GM12878 (cell line): ENCODE measurements around the gene CCDC138. TPM values are rescaled to one million over a fixed set of nuclear protein-coding genes. Genes with fewer than 3 reads are reported as not detected.

Source experiments
- ATAC-seq: fragments of 200-7000 bp; cut with Tn5 transposase; 3 replicates; pipeline ENCODE4 v1.9.1; 2020; ENCODE audit warnings: mild to moderate bottlenecking, moderate library complexity
- BruUV-seq: library from RNA; stranded (reverse); fragments of 400-500 nt; replicated peaks from 2 replicates; lab custom pipeline; 2021; lab: Mats Ljungman, UMichigan
- CTCF ChIA-PET: fragments of 300-600 bp; sonication (Branson Sonifier 250); formaldehyde crosslinking; extraction: SDS; loops from one replicate; lab custom pipeline; 2021; ENCODE audit warnings: inconsistent platforms; lab: Yijun Ruan, JAX
- POLR2A ChIA-PET: fragments of 350-600 bp; formaldehyde crosslinking; extraction: SDS; loops from one replicate; lab custom pipeline; 2021; ENCODE audit warnings: inconsistent platforms; lab: Charles Lee
- RAD21 ChIA-PET: fragments of 300-600 bp; sonication (Branson Sonifier 250); formaldehyde crosslinking; loops from one replicate; lab custom pipeline; 2023; ENCODE audit warnings: antibody characterized with exemption; ENCODE audit not compliant: unreplicated experiment; lab: Charles Lee
- SMC1A ChIA-PET: fragments of 300-600 bp; sonication (Branson Sonifier 250); formaldehyde crosslinking; loops from one replicate; lab custom pipeline; 2023; ENCODE audit not compliant: unreplicated experiment, uncharacterized antibody; lab: Charles Lee
- DNase-seq: peaks from one replicate; pipeline ENCODE4 v3.0.0-alpha.2; 2011; ENCODE audit warnings: low read depth, low spot score
- FAIRE-seq: peaks from 3 replicates; lab custom pipeline; 2011; peaks lifted over from hg19 to GRCh38; lab: Jason Lieb, UNC
- H2AFZ ChIP-seq: 2 replicates; pipeline ENCODE4 v1.6.0; 2011; ENCODE audit warnings: low read depth, low read length, control low read depth; ENCODE audit not compliant: control insufficient read depth
- H3K27ac ChIP-seq: 2 replicates; pipeline ENCODE4 v1.5.1; 2011; ENCODE audit warnings: control low read depth; ENCODE audit not compliant: control insufficient read depth, insufficient read depth
- H3K27me3 ChIP-seq, 2 experiments: replicated peaks in 1 of 2; 2 replicates each; pipeline versions ENCODE4 v1.6.0 to v1.6.1; 2011; ENCODE audit warnings: low read length in 1 of 2; ENCODE audit not compliant: control insufficient read depth in 2 of 2, insufficient read depth in 2 of 2
- H3K36me3 ChIP-seq, 2 experiments: 2 replicates each; pipeline ENCODE4 v1.5.1; 2011; ENCODE audit warnings: low read length in 1 of 2; ENCODE audit not compliant: control insufficient read depth in 2 of 2, insufficient read depth in 2 of 2
- H3K4me1 ChIP-seq: 2 replicates; pipeline ENCODE4 v1.6.1; 2011; ENCODE audit warnings: mild to moderate bottlenecking, low read length, moderate library complexity, mixed read lengths; ENCODE audit not compliant: control insufficient read depth, insufficient read depth
- H3K4me2 ChIP-seq: 2 replicates; pipeline ENCODE4 v1.6.0; 2011; ENCODE audit warnings: control low read depth; ENCODE audit not compliant: control insufficient read depth, insufficient read depth
- H3K4me3 ChIP-seq: fragments of 200-600 bp; sonication (generic); 2 replicates; pipeline ENCODE4 v1.5.1; 2016
- H3K79me2 ChIP-seq: 2 replicates; pipeline ENCODE4 v1.6.0; 2011; ENCODE audit warnings: low read length; ENCODE audit not compliant: control insufficient read depth, insufficient read depth
- H3K9ac ChIP-seq: 2 replicates; pipeline ENCODE4 v1.8.0; 2011; ENCODE audit warnings: low read length, control low read depth, mixed read lengths; ENCODE audit not compliant: control insufficient read depth, insufficient read depth
- H3K9me3 ChIP-seq: replicated peaks from 3 replicates; pipeline ENCODE4 v1.5.1; 2011; ENCODE audit warnings: mild to moderate bottlenecking, low read length; ENCODE audit not compliant: control insufficient read depth, insufficient read depth
- H4K20me1 ChIP-seq: 2 replicates; pipeline ENCODE4 v1.6.0; 2011; ENCODE audit not compliant: control insufficient read depth, insufficient read depth
- ATF3 ChIP-seq: IDR thresholded peaks from 2 replicates; pipeline ENCODE4 v1.6.1; 2011; ENCODE audit warnings: low read depth, mild to moderate bottlenecking, low read length, moderate library complexity, borderline replicate concordance; ENCODE audit errors: extremely low read depth
- ESRRA ChIP-seq: IDR thresholded peaks from 2 replicates; pipeline ENCODE4 v1.6.1; 2012; ENCODE audit warnings: mild to moderate bottlenecking, low read length, improper control_type of control experiment
- KLF5 ChIP-seq: fragments of 450-650 bp; IDR thresholded peaks from 2 replicates; pipeline ENCODE4 v1.6.1; 2014; ENCODE audit warnings: mild to moderate bottlenecking; ENCODE audit not compliant: partially characterized antibody
- MTA2 ChIP-seq: fragments of 450-650 bp; IDR thresholded peaks from 2 replicates; pipeline ENCODE4 v1.6.1; 2016; ENCODE audit warnings: low read depth, mild to moderate bottlenecking, moderate library complexity
- MYB ChIP-seq: fragments of 150-350 bp; IDR thresholded peaks from 2 replicates; pipeline ENCODE4 v1.6.1; 2014; ENCODE audit warnings: mild to moderate bottlenecking, low read depth, low read length, borderline replicate concordance
- NR2F1 ChIP-seq: fragments of 450-650 bp; conservative IDR thresholded peaks from 2 replicates; pipeline ENCODE4 v1.6.1; 2017; ENCODE audit warnings: mild to moderate bottlenecking
- PAX8 ChIP-seq: fragments of 450-650 bp; IDR thresholded peaks from 2 replicates; pipeline ENCODE4 v1.6.1; 2017; ENCODE audit warnings: mild to moderate bottlenecking, moderate library complexity
- POLR2AphosphoS5 ChIP-seq: IDR thresholded peaks from 2 replicates; pipeline ENCODE4 v1.6.1; 2011; ENCODE audit warnings: mild to moderate bottlenecking, low read length, inconsistent platforms
- SMAD5 ChIP-seq: IDR thresholded peaks from 2 replicates; pipeline ENCODE4 v1.6.1; 2016; ENCODE audit warnings: antibody characterized with exemption, low read depth
- SPI1 ChIP-seq: IDR thresholded peaks from 2 replicates; pipeline ENCODE4 v1.6.1; 2011; ENCODE audit warnings: low read depth, mild to moderate bottlenecking, low read length, moderate library complexity, borderline replicate concordance; ENCODE audit not compliant: insufficient read depth
- ZBED1 ChIP-seq: IDR thresholded peaks from 2 replicates; pipeline ENCODE4 v1.6.1; 2016; ENCODE audit warnings: borderline replicate concordance
- ZNF217 ChIP-seq: fragments of 450-650 bp; IDR thresholded peaks from 2 replicates; pipeline ENCODE4 v1.6.1; 2017; ENCODE audit warnings: antibody characterized with exemption, mild to moderate bottlenecking
- ZNF274 ChIP-seq: IDR thresholded peaks from one replicate; pipeline ENCODE4 v1.8.0; 2011; ENCODE audit not compliant: insufficient read length, insufficient read depth
- WGBS: methylation state at CpG from one replicate; pipeline ENCODE4 v1.1.6; 2016; ENCODE audit warnings: low lambda C conversion rate; ENCODE audit not compliant: insufficient replicate concordance, insufficient coverage; ENCODE audit errors: missing lambda C conversion rate; 5-methylcytosine and 5-hydroxymethylcytosine counted together
- in situ Hi-C: fragments of 300-500 bp; cut with MboI; formaldehyde crosslinking; loops from 9 replicates; pipeline ENCODE4 v1.14.3; 2018; ENCODE audit warnings: mixed read lengths
- intact Hi-C: fragments of 100-400 bp; cut with micrococcal nuclease; formaldehyde crosslinking; loops from one replicate; pipeline ENCODE4 v1.14.2; 2022; ENCODE audit not compliant: unreplicated experiment
- polyA plus RNA-seq, 11 experiments: library from polyadenylated mRNA; depleted of rRNA in 4 of 11; unstranded in 6 of 11; stranded (reverse) in 5 of 11; fragments of >200 nt; fragmentation: Nextera tagmentation in 4 of 11; fragmentation: Illumina TruSeq in 1 of 11; extraction: Ambion mirVana in 4 of 11; extraction: Trizol in 1 of 11; gene quantifications; 1 replicate in 1 of 11; 2 replicates in 10 of 11; pipeline versions ENCODE4 v1.2.1 to v1.2.3, GENCODE V29; 2011 to 2016; ENCODE audit warnings: inconsistent platforms in 2 of 11, missing spikeins in 2 of 11, low read depth in 1 of 11
- total RNA-seq, 4 experiments: library from RNA; depleted of rRNA in 3 of 4; stranded (reverse); fragments of >200 nt in 3 of 4; fragmentation: Illumina TruSeq in 1 of 4; extraction: Trizol in 1 of 4; gene quantifications; 2 replicates each; pipeline versions ENCODE4 v1.2.1 to v1.2.3, GENCODE V29; 2013 to 2021
- TF ChIP-seq, protein P1 (sequence below): fragments of 150-350 bp; IDR thresholded peaks from 2 replicates; pipeline ENCODE4 v1.6.1; 2016; ENCODE audit warnings: low read depth, low read length

The CCDC138 gene
- total and polyA plus RNA-seq, 10 of the 15 experiments (the other 5 are each of a cell fraction or from before 2014, with no cell fraction given), result 7.9 to 19.4 (median 13.0) TPM

DNA sequence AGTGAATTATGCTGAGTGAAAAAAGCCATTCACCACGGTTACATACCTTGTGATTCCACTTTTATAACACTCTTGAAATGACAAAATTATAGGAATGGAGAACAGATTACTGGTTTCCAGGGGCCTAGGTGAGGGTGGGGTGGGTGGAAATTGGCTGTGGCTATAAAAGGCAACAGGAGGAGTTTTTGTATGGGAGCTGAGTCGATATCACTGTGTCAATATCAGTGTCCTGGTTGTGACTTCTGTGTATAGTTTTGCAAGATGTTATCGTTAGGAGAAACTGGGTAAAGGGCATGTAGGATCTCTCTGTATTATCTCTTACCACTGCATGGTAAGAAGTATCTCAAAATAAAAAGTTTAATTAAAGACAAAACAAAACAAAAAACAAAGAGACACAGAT lies 118.1 kb downstream of the CCDC138 start:
- H2AFZ ChIP-seq, result no peak overlapping the region
- no peaks in the 10 kb centered on the region for H3K4me1 ChIP-seq
- H3K4me3 ChIP-seq, result no peak overlapping the region
- H3K79me2 ChIP-seq, result no peaks in the 10 kb centered on the region
- H3K4me2 ChIP-seq, result no peak overlapping the region
- FAIRE-seq (no peak), DNase-seq (no peak), ATAC-seq (no peak)
- no peak overlapping the region for H3K27ac ChIP-seq
- no TSS peak for BruUV-seq
- H3K9ac ChIP-seq, result no peak overlapping the region
- no peaks in the 10 kb centered on the region for H4K20me1 ChIP-seq
- SMC1A ChIA-PET, result no interaction called here
- in situ Hi-C loops, result no loop called here
- H3K9me3 ChIP-seq, result no peaks in the 10 kb centered on the region
- intact Hi-C loops, result no loop called here
- RAD21 ChIA-PET, result no interaction called here
- no peaks in the 10 kb centered on the region for H3K36me3 ChIP-seq
- CTCF ChIA-PET, result no interaction called here
- WGBS, result 27% methylated on average over 3 of the region's 3 CpGs
- POLR2A ChIA-PET, result no interaction called here
- no peaks in the 10 kb centered on the region for H3K27me3 ChIP-seq
- TF ChIP-seq, protein P1, sequence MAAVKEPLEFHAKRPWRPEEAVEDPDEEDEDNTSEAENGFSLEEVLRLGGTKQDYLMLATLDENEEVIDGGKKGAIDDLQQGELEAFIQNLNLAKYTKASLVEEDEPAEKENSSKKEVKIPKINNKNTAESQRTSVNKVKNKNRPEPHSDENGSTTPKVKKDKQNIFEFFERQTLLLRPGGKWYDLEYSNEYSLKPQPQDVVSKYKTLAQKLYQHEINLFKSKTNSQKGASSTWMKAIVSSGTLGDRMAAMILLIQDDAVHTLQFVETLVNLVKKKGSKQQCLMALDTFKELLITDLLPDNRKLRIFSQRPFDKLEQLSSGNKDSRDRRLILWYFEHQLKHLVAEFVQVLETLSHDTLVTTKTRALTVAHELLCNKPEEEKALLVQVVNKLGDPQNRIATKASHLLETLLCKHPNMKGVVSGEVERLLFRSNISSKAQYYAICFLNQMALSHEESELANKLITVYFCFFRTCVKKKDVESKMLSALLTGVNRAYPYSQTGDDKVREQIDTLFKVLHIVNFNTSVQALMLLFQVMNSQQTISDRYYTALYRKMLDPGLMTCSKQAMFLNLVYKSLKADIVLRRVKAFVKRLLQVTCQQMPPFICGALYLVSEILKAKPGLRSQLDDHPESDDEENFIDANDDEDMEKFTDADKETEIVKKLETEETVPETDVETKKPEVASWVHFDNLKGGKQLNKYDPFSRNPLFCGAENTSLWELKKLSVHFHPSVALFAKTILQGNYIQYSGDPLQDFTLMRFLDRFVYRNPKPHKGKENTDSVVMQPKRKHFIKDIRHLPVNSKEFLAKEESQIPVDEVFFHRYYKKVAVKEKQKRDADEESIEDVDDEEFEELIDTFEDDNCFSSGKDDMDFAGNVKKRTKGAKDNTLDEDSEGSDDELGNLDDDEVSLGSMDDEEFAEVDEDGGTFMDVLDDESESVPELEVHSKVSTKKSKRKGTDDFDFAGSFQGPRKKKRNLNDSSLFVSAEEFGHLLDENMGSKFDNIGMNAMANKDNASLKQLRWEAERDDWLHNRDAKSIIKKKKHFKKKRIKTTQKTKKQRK, result no peak
- no peak for TF ChIP-seq PAX8

- Histone ChIP-seq H3K4me2 (no peak overlapping the region), H3K79me2 (no peaks in the 10 kb centered on the region), H3K9ac (no peak overlapping the region), H3K27me3 (no peaks in the 10 kb centered on the region), H3K27ac (no peak overlapping the region), H3K9me3 (no peaks in the 10 kb centered on the region), H2AFZ (no peak overlapping the region), H3K4me3 (no peak overlapping the region), H3K36me3 (no peaks in the 10 kb centered on the region), H4K20me1 (no peaks in the 10 kb centered on the region), H3K4me1 (no peaks in the 10 kb centered on the region)
- ChIA-PET POLR2A (no interaction called here), SMC1A (no interaction called here), CTCF (no interaction called here), RAD21 (no interaction called here)
- intact Hi-C loops (no loop called here), in situ Hi-C loops (no loop called here)
- BruUV-seq, result no TSS peak
- DNase-seq (no peak), FAIRE-seq (no peak), ATAC-seq (no peak)
- 44% methylated on average over 3 of the region's 3 CpGs for WGBS
- no peak for TF ChIP-seq MYB
- no peak for TF ChIP-seq SPI1
- no peak for TF ChIP-seq SMAD5
- no peak for TF ChIP-seq ESRRA
- no peak for TF ChIP-seq ZNF217
- no peak for TF ChIP-seq NR2F1
- no peak for TF ChIP-seq MTA2
- TF ChIP-seq ZBED1, result no peak
- TF ChIP-seq POLR2AphosphoS5, result no peak
- no peak for TF ChIP-seq ATF3
- TF ChIP-seq KLF5, result no peak
- TF ChIP-seq ZNF274, result no peak
Measured at GRCh38 chr2:108905176-108905575, 118.6 kb downstream of the CCDC138 start.
